ENCODE data around the gene ADRA1B.

GRCh38 chr5:159891371-159891770 lies 24.9 kb upstream of the ADRA1B start:
- no peak for TF ChIP-seq SIN3A (IDR thresholded peaks at IDR 0.05; ENCODE audit: borderline replicate concordance, insufficient read depth, low read length)
- TF ChIP-seq POLR2AphosphoS5 (IDR thresholded peaks at IDR 0.05; ENCODE audit: low read depth, low read length), result no peak
- no peak for TF ChIP-seq TAF1 (IDR thresholded peaks at IDR 0.05; ENCODE audit: borderline replicate concordance, insufficient read depth, low read length)
